Natural killer cell (primary cell): Measurements from ENCODE around the gene KIF1B. TPM values are rescaled to one million over a fixed set of nuclear protein-coding genes. Genes with fewer than 3 reads are reported as not detected.

Experiments used
- ATAC-seq, 3 donors: fragments of 150-1000 bp in 2 of 3; fragments of 200-7000 bp in 1 of 3; cut with Tn5 transposase; 1 replicate in 1 of 3; 2 replicates in 2 of 3; pipeline ENCODE4 v1.10.0; 2021; ENCODE audit warnings: mild to moderate bottlenecking in 2 of 3, moderate library complexity in 2 of 3
- DNase-seq, 2 donors: peaks; one replicate each; pipeline versions ENCODE4 v3.0.0 to v3.0.0-alpha.2; 2013 to 2021; ENCODE audit warnings: mixed read lengths in 1 of 2
- H3K27ac ChIP-seq: one replicate; pipeline ENCODE4 v1.5.1; 2013; ENCODE audit warnings: mild to moderate bottlenecking, low read length
- H3K27me3 ChIP-seq: one replicate; pipeline ENCODE4 v1.6.1; 2013; ENCODE audit warnings: low read length; ENCODE audit not compliant: control insufficient read depth, insufficient read depth
- H3K36me3 ChIP-seq: one replicate; pipeline ENCODE4 v1.6.1; 2013; ENCODE audit warnings: low read length; ENCODE audit not compliant: control insufficient read depth, insufficient read depth
- H3K4me1 ChIP-seq: one replicate; pipeline ENCODE4 v1.6.1; 2013; ENCODE audit warnings: low read length; ENCODE audit not compliant: control insufficient read depth, insufficient read depth
- H3K4me3 ChIP-seq: one replicate; pipeline ENCODE4 v1.5.1; 2013; ENCODE audit warnings: low read length
- H3K9me3 ChIP-seq: one replicate; pipeline ENCODE4 v1.6.1; 2013; ENCODE audit warnings: low read length; ENCODE audit not compliant: control insufficient read depth, insufficient read depth
- H3K27ac Mint-ChIP-seq, 2 donors: one replicate each; pipeline ENCODE4 v1.8.0; 2022; ENCODE audit warnings: mild to moderate bottlenecking in 2 of 2, mixed read lengths in 2 of 2, moderate library complexity in 1 of 2
- H3K27me3 Mint-ChIP-seq, 2 donors: one replicate each; pipeline ENCODE4 v1.8.0; 2022; ENCODE audit warnings: low read depth in 2 of 2, mixed read lengths in 2 of 2
- H3K36me3 Mint-ChIP-seq: one replicate; pipeline ENCODE4 v1.8.0; 2022; ENCODE audit warnings: mixed read lengths
- H3K4me1 Mint-ChIP-seq, 2 donors: one replicate each; pipeline ENCODE4 v1.8.0; 2022; ENCODE audit warnings: mixed read lengths in 2 of 2
- H3K4me3 Mint-ChIP-seq: one replicate; pipeline ENCODE4 v1.8.0; 2022; ENCODE audit warnings: mild to moderate bottlenecking, moderate library complexity, mixed read lengths
- H3K9me3 Mint-ChIP-seq, 2 donors: one replicate each; pipeline ENCODE4 v1.8.0; 2022; ENCODE audit warnings: mixed read lengths in 2 of 2
- WGBS: methylation state at CpG from one replicate; pipeline ENCODE4 v1.1.7; 2013; ENCODE audit warnings: missing lambda C conversion rate; ENCODE audit not compliant: insufficient coverage; 5-methylcytosine and 5-hydroxymethylcytosine counted together
- intact Hi-C: fragments of 100-400 bp; cut with micrococcal nuclease; formaldehyde crosslinking; loops from one replicate; pipeline ENCODE4 v1.14.2; 2022
- total RNA-seq, 4 donors: library from RNA; stranded (reverse); fragments of 120-200 nt in 1 of 4; gene quantifications; one replicate each; pipeline versions ENCODE4 v1.2.3 to v1.2.4, GENCODE V29; 2013 to 2022
- TF ChIP-seq, protein P1 (sequence below): fragments of 200-600 bp; IDR thresholded peaks from one replicate; pipeline ENCODE4 v1.8.0; 2022; ENCODE audit warnings: antibody characterized with exemption

KIF1B gene
- total RNA-seq, 3 donors from 2014 or later (not counting 1 experiment from before 2014, with no cell fraction given): 15.2 to 22.0 (median 16.3) TPM

DNA sequence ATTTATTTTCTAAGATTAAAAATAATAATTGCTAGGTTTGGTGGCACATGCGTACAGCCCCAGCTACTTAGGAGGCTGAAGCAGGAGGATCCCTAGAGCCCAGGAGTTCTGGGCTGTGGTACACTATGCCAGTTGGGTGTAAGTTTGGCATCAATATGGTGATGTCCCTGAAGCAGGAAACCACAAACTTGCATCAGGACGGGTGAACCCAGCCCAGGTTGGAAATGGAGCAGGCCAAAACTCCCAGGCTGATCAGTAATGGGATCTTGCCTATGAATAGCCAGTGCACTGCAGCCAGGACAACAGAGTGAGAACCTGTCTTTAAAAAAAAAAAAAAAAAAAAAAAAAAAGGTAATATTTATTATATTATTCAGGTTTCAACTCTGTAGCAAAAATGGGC, 96.1 kb downstream of the KIF1B start:
- ATAC-seq (no peak), DNase-seq (no peak)
- no peak overlapping the region for H3K27ac Mint-ChIP-seq
- Histone ChIP-seq H3K27me3 (no peaks in the 10 kb centered on the region), H3K36me3 (peaks cover 2% of the 10 kb centered on the region), H3K9me3 (no peaks in the 10 kb centered on the region), H3K27ac (no peak overlapping the region), H3K4me3 (no peak overlapping the region), H3K4me1 (peaks cover 12% of the 10 kb centered on the region)
- H3K4me3 Mint-ChIP-seq: no peak overlapping the region
- WGBS: 53% methylated on average over 2 of the region's 2 CpGs
- TF ChIP-seq, protein P1, sequence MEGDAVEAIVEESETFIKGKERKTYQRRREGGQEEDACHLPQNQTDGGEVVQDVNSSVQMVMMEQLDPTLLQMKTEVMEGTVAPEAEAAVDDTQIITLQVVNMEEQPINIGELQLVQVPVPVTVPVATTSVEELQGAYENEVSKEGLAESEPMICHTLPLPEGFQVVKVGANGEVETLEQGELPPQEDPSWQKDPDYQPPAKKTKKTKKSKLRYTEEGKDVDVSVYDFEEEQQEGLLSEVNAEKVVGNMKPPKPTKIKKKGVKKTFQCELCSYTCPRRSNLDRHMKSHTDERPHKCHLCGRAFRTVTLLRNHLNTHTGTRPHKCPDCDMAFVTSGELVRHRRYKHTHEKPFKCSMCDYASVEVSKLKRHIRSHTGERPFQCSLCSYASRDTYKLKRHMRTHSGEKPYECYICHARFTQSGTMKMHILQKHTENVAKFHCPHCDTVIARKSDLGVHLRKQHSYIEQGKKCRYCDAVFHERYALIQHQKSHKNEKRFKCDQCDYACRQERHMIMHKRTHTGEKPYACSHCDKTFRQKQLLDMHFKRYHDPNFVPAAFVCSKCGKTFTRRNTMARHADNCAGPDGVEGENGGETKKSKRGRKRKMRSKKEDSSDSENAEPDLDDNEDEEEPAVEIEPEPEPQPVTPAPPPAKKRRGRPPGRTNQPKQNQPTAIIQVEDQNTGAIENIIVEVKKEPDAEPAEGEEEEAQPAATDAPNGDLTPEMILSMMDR: no peak
- H3K27me3 Mint-ChIP-seq: no peaks in the 10 kb centered on the region
- intact Hi-C loops: no loop called here
- H3K36me3 Mint-ChIP-seq: peaks cover 11% of the 10 kb centered on the region
- no peaks in the 10 kb centered on the region for H3K9me3 Mint-ChIP-seq
- peaks cover 33 to 38% of the 10 kb centered on the region in 2 donors for H3K4me1 Mint-ChIP-seq

DNA sequence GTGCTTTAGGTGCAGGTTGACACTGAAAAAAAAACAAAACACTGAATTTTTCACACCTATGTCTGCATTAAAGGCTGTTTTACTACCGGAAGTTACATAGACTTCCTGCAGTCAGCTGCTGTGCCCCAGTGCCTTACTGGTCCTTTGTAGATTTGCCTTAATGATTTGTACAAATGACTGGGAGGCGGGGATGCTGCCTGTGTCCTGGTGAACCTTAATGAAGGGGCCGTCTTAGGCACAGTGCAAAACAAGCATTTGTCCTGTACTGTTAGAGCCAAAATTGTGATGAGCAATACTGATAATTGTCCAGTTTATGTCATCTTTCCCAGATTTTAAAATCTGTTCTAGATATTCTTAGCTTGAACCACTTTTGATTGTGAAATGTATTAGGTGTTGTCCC, 97.6 kb downstream of the KIF1B start:
- H3K4me1 Mint-ChIP-seq: peaks cover 33 to 38% of the 10 kb centered on the region in 2 donors
- H3K27ac Mint-ChIP-seq: peak overlapping the region; percentile 85 to 86
- intact Hi-C loops: no loop called here
- TF ChIP-seq, protein P1: no peak
- Histone ChIP-seq H3K9me3 (no peaks in the 10 kb centered on the region), H3K27me3 (no peaks in the 10 kb centered on the region), H3K27ac (peak overlapping the region; percentile 68), H3K4me3 (no peak overlapping the region), H3K36me3 (peaks cover 2% of the 10 kb centered on the region), H3K4me1 (peaks cover 12% of the 10 kb centered on the region)
- no peaks in the 10 kb centered on the region for H3K27me3 Mint-ChIP-seq
- WGBS: 56% methylated on average over 3 of the region's 3 CpGs
- ATAC-seq (peak; percentile 82 to 91 (median 84)), DNase-seq (peak; percentile 33 to 70)
- H3K36me3 Mint-ChIP-seq: peaks cover 8% of the 10 kb centered on the region
- H3K4me3 Mint-ChIP-seq: peak overlapping the region; percentile 36
- H3K9me3 Mint-ChIP-seq: no peaks in the 10 kb centered on the region

DNA sequence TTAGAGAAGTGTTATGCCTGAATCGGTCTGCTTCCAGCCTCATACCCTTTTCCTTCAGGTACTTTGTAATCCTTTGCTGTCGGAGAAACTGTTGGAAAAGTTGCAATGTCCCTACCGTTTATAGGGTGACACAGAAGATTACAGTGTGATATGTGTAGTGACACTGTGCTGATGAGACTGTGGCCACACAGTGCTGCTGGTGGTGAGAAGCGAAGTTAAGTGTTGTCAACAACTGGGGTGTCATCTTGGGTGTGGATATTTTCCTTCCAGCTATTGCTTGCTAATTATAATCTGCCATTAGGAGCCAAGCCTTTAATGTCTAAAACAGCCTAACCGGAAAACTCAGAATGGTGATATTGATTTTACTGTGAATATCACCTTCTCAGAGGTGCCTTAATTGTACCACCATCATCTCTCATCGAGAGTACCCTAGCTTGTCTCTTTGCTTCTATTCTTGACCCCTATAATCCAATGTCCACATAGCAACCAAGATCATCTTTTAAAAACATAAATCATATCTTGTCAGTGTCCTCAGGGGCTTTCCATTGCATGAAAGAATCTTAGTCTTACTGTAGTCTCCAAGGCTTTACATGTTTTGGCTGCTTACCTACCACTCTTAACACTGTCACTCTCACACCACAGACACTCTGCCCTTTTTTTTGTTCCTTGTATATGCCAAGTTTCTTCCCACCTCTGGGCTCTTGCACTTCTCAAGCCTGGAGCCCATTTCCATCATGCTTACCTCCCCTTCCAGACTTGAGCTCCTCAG, 99.1 kb downstream of the KIF1B start:
- H3K36me3 Mint-ChIP-seq: no peaks in the 10 kb centered on the region

More for the DNA sequence above, 99.1 kb downstream of the KIF1B start:
- H3K9me3 ChIP-seq: no peaks in the 10 kb centered on the region
- no peak overlapping the region for H3K27ac ChIP-seq
- peak; percentile 52 to 66 (median 60) for ATAC-seq
- no peak overlapping the region for H3K4me3 ChIP-seq
- H3K27me3 ChIP-seq: no peaks in the 10 kb centered on the region
- peaks cover 8% of the 10 kb centered on the region for H3K4me1 ChIP-seq
- 78% methylated on average over 6 of the region's 6 CpGs for WGBS
- intact Hi-C loops: no loop called here
- TF ChIP-seq, protein P1: no peak
- DNase-seq: no peak
- H3K4me1 Mint-ChIP-seq: peaks cover 26 to 28% of the 10 kb centered on the region in 2 donors
- H3K27me3 Mint-ChIP-seq: no peaks in the 10 kb centered on the region
- H3K4me3 Mint-ChIP-seq: peak overlapping the region; percentile 40
- H3K27ac Mint-ChIP-seq: peak overlapping the region; percentile 85 to 86
- H3K36me3 ChIP-seq: no peaks in the 10 kb centered on the region
- no peaks in the 10 kb centered on the region for H3K9me3 Mint-ChIP-seq
